ENCODE results near the gene HLA-B. TPM values are rescaled to one million over a fixed set of nuclear protein-coding genes. Genes with fewer than 3 reads are reported as not detected.

The HLA-B gene
- total RNA-seq, 1 experiment from 2014 or later: 544 TPM

- in situ Hi-C loops (cut with HindIII; ENCODE audit: low pct_unique_long_range_greater_than_20kb, low sequenced_read_pairs): no loop called here
- no peak for DNase-seq (ENCODE audit: low read depth)
These were observed 24.1 kb downstream of the HLA-B start for GRCh38 chr6:31332637-31333602.

- in situ Hi-C loops (cut with HindIII; ENCODE audit: low pct_unique_long_range_greater_than_20kb, low sequenced_read_pairs): no loop called here
- DNase-seq (ENCODE audit: low read depth): no peak
These were observed 28.5 kb downstream of the HLA-B start for GRCh38 chr6:31328355-31328960.

- in situ Hi-C loops (cut with HindIII; ENCODE audit: low pct_unique_long_range_greater_than_20kb, low sequenced_read_pairs): no loop called here
- no peak for DNase-seq (ENCODE audit: low read depth)
These were observed 35.2 kb downstream of the HLA-B start for GRCh38 chr6:31321820-31322219.

- DNase-seq (ENCODE audit: low read depth): no peak
- in situ Hi-C loops (cut with HindIII; ENCODE audit: low pct_unique_long_range_greater_than_20kb, low sequenced_read_pairs): no loop called here
These were observed 35.8 kb downstream of the HLA-B start for GRCh38 chr6:31321005-31321707.

- DNase-seq (ENCODE audit: low read depth): no peak
- in situ Hi-C loops (cut with HindIII; ENCODE audit: low pct_unique_long_range_greater_than_20kb, low sequenced_read_pairs): no loop called here
These were observed 39.9 kb downstream of the HLA-B start for GRCh38 chr6:31317036-31317435.

- in situ Hi-C loops (cut with HindIII; ENCODE audit: low pct_unique_long_range_greater_than_20kb, low sequenced_read_pairs): no loop called here
These were observed 47.3 kb downstream of the HLA-B start for GRCh38 chr6:31309641-31310040.

GRCh38 chr6:31308845-31309175 is 48.2 kb downstream of the HLA-B start:
- no peak for DNase-seq (ENCODE audit: low read depth)
- in situ Hi-C loops (cut with HindIII; ENCODE audit: low pct_unique_long_range_greater_than_20kb, low sequenced_read_pairs): no loop called here

More at GRCh38 chr6:31309641-31310040, 47.3 kb downstream of the HLA-B start:
- DNase-seq (ENCODE audit: low read depth): no peak

- DNase-seq (ENCODE audit: low read depth): no peak
- in situ Hi-C loops (cut with HindIII; ENCODE audit: low pct_unique_long_range_greater_than_20kb, low sequenced_read_pairs): no loop called here
These were observed 48.7 kb downstream of the HLA-B start for GRCh38 chr6:31308050-31308844.

GRCh38 chr6:31307669-31308049 is 49.3 kb downstream of the HLA-B start:
- DNase-seq (ENCODE audit: low read depth): no peak
- in situ Hi-C loops (cut with HindIII; ENCODE audit: low pct_unique_long_range_greater_than_20kb, low sequenced_read_pairs): no loop called here

- no peak for DNase-seq (ENCODE audit: low read depth)
- in situ Hi-C loops (cut with HindIII; ENCODE audit: low pct_unique_long_range_greater_than_20kb, low sequenced_read_pairs): no loop called here
These were observed 51.2 kb downstream of the HLA-B start for GRCh38 chr6:31305703-31306219.

GRCh38 chr6:31304683-31305082 is 52.3 kb downstream of the HLA-B start:
- DNase-seq (ENCODE audit: low read depth): peak; percentile 25
- in situ Hi-C loops (cut with HindIII; ENCODE audit: low pct_unique_long_range_greater_than_20kb, low sequenced_read_pairs): no loop called here

Other genes starting within 250 kb of the HLA-B start
- not detected in 2 replicates for gene C6orf15, start 244.6 kb downstream of the HLA-B start, total RNA-seq (2014; rRNA removed; shearing (Covaris generic); ENCODE audit: low replicate concordance)
- 0.20 and 1.8 TPM in 2 replicates for gene PSORS1C1, start 242.4 kb downstream of the HLA-B start, total RNA-seq (2014; rRNA removed; shearing (Covaris generic); ENCODE audit: low replicate concordance)
- gene CDSN, start 236.7 kb downstream of the HLA-B start, total RNA-seq (2014; rRNA removed; shearing (Covaris generic); ENCODE audit: low replicate concordance): not detected in 2 replicates
- not detected in 2 replicates for gene PSORS1C2, start 218.1 kb downstream of the HLA-B start, total RNA-seq (2014; rRNA removed; shearing (Covaris generic); ENCODE audit: low replicate concordance)
- gene CCHCR1, start 199.4 kb downstream of the HLA-B start, total RNA-seq (2014; rRNA removed; shearing (Covaris generic); ENCODE audit: low replicate concordance): 130 and 142 TPM in 2 replicates
- gene TCF19, start 198.6 kb downstream of the HLA-B start, total RNA-seq (2014; rRNA removed; shearing (Covaris generic); ENCODE audit: low replicate concordance): 34.9 and 37.6 TPM in 2 replicates
- 0.09 and 26.0 TPM in 2 replicates for gene POU5F1, start 186.5 kb downstream of the HLA-B start, total RNA-seq (2014; rRNA removed; shearing (Covaris generic); ENCODE audit: low replicate concordance)
- 934 and 946 TPM in 2 replicates for gene HLA-C, start 85.1 kb downstream of the HLA-B start, total RNA-seq (2014; rRNA removed; shearing (Covaris generic); ENCODE audit: low replicate concordance)
- gene MICA, start 46.4 kb upstream of the HLA-B start, total RNA-seq (2014; rRNA removed; shearing (Covaris generic); ENCODE audit: low replicate concordance): 28.9 and 34.3 TPM in 2 replicates
- gene MICB, start 141.0 kb upstream of the HLA-B start, total RNA-seq (2014; rRNA removed; shearing (Covaris generic); ENCODE audit: low replicate concordance): 11.5 and 18.2 TPM in 2 replicates
- gene MCCD1, start 171.8 kb upstream of the HLA-B start, total RNA-seq (2014; rRNA removed; shearing (Covaris generic); ENCODE audit: low replicate concordance): not detected in 2 replicates
- gene DDX39B, start 184.8 kb upstream of the HLA-B start, total RNA-seq (2014; rRNA removed; shearing (Covaris generic); ENCODE audit: low replicate concordance): 623 and 688 TPM in 2 replicates
- gene ATP6V1G2, start 189.4 kb upstream of the HLA-B start, total RNA-seq (2014; rRNA removed; shearing (Covaris generic); ENCODE audit: low replicate concordance): 0.14 and 0.64 TPM in 2 replicates
- gene NFKBIL1, start 190.4 kb upstream of the HLA-B start, total RNA-seq (2014; rRNA removed; shearing (Covaris generic); ENCODE audit: low replicate concordance): 52.6 and 56.1 TPM in 2 replicates
- gene LTA, start 215.1 kb upstream of the HLA-B start, total RNA-seq (2014; rRNA removed; shearing (Covaris generic); ENCODE audit: low replicate concordance): not detected in 2 replicates
- gene TNF, start 218.4 kb upstream of the HLA-B start, total RNA-seq (2014; rRNA removed; shearing (Covaris generic); ENCODE audit: low replicate concordance): 0.91 and 4.3 TPM in 2 replicates
- not detected in 2 replicates for gene LTB, start 225.2 kb upstream of the HLA-B start, total RNA-seq (2014; rRNA removed; shearing (Covaris generic); ENCODE audit: low replicate concordance)
- gene LST1, start 229.1 kb upstream of the HLA-B start, total RNA-seq (2014; rRNA removed; shearing (Covaris generic); ENCODE audit: low replicate concordance): not detected in 2 replicates
- gene NCR3, start 235.8 kb upstream of the HLA-B start, total RNA-seq (2014; rRNA removed; shearing (Covaris generic); ENCODE audit: low replicate concordance): not detected in 2 replicates

Measured in Caki2 (cell line).